Right lobe of liver (tissue), 6 donors: Measurements from ENCODE around the gene SFI1. TPM values are rescaled to one million over a fixed set of nuclear protein-coding genes. Genes with fewer than 3 reads are reported as not detected.

Experiments used
- ATAC-seq, 4 donors: fragments of 200-7000 bp; cut with Tn5 transposase; one replicate each; pipeline ENCODE4 v1.9.1; 2020; ENCODE audit warnings: mild to moderate bottlenecking in 4 of 4, moderate library complexity in 4 of 4
- DNase-seq, 3 donors: peaks; one replicate each; pipeline ENCODE4 v3.0.0-alpha.2; 2020
- H3K27ac ChIP-seq, 3 donors: fragments of 200-600 bp; one replicate each; pipeline ENCODE4 v1.8.0; 2022
- H3K27me3 ChIP-seq, 2 donors: fragments of 200-600 bp; one replicate each; pipeline ENCODE4 v1.8.0; 2022
- H3K36me3 ChIP-seq, 4 donors: fragments of 200-600 bp; sonication (generic) in 1 of 4; one replicate each; pipeline versions ENCODE4 v1.5.1 to v1.8.0; 2017 to 2022; ENCODE audit warnings: control low read depth in 1 of 4
- H3K4me1 ChIP-seq, 4 donors: fragments of 200-600 bp; sonication (generic) in 1 of 4; one replicate each; pipeline versions ENCODE4 v1.5.1 to v1.8.0; 2017 to 2022; ENCODE audit warnings: control low read depth in 1 of 4
- H3K4me3 ChIP-seq, 3 donors: fragments of 200-600 bp; one replicate each; pipeline ENCODE4 v1.8.0; 2022
- H3K9me3 ChIP-seq, 4 donors: fragments of 200-600 bp; sonication (generic) in 1 of 4; one replicate each; pipeline versions ENCODE4 v1.5.1 to v1.8.0; 2017 to 2022; ENCODE audit warnings: control low read depth in 1 of 4
- CTCF ChIP-seq, 4 donors: fragments of 200-600 bp in 3 of 4; fragments of 450-650 bp in 1 of 4; IDR thresholded peaks; one replicate each; pipeline versions ENCODE4 v1.5.1 to v1.8.0; 2016 to 2022; ENCODE audit warnings: antibody characterized with exemption in 4 of 4, mild to moderate bottlenecking in 2 of 4
- POLR2A ChIP-seq: fragments of 450-650 bp; IDR thresholded peaks from one replicate; pipeline ENCODE4 v1.6.1; 2017; ENCODE audit warnings: antibody characterized with exemption, mild to moderate bottlenecking
- WGBS: methylation state at CpG from one replicate; pipeline ENCODE4 v1.1.6; 2018; ENCODE audit warnings: low coverage, low lambda C conversion rate; ENCODE audit not compliant: insufficient coverage; ENCODE audit errors: missing lambda C conversion rate; 5-methylcytosine and 5-hydroxymethylcytosine counted together
- intact Hi-C, 2 donors: fragments of 100-400 bp; cut with DNase I; formaldehyde crosslinking; loops; one replicate each; pipeline versions ENCODE4 v1.11.2 to v1.14.1; 2022
- total RNA-seq, 6 experiments: library from RNA; depleted of rRNA in 2 of 6; stranded (reverse); fragments of >200 nt in 2 of 6; fragmentation: NEBNext Ultra II Directional in 3 of 6; extraction: Animal tissue kit (Norgen Biotek cat#: 25700) in 3 of 6; gene quantifications; one replicate each; pipeline versions ENCODE4 v1.1.0 to v1.2.4, GENCODE V29; 2016 to 2023
- donor health status: DM: no; HTN: yes; CAD: no.
- donor health status: DM: no; HTN: no; CAD: no.
- donor health status: DM: no; HTN: no; CAD: no.
- donor health status: DM: no; HTN: yes; CAD: no.
- donor health status: DM: no; HTN: yes; CAD: no.

Gene SFI1
- total RNA-seq, 6 experiments from 2014 or later, result 7.0 to 14.0 (median 8.7) TPM

DNA sequence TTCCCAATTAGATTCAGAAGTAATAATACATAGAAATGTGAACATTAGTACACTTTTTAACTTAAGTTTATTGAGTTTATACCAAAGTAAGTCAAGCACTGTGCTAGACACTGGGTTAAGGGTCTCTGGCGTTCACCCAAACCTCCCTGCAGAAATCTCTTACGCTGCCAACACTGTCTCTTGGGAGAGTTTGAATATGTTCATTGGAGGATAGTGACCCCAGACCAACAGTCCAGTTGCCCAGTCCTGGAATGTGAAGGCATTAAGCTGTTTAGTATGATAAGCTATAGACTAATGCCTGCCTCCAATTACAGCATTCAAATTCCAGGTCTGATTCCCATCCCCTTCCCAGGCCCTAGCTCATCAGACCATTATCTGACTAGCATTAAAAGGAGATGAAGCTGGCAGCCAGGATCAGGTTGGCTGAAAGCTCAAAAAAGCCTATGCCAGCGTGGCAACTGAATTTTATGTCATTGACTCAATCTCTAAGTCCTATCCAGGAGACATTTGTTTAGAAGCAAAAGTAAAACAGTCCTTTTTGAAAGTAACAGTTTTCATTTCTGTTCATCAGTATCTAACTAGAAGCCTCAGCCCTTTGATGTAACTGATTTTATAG is 77.8 kb downstream of the SFI1 start:
- Histone ChIP-seq H3K9me3 (no peaks in the 10 kb centered on the region), H3K4me1 (no peaks in the 10 kb centered on the region), H3K4me3 (no peak overlapping the region), H3K27me3 (no peaks in the 10 kb centered on the region), H3K36me3 (peaks cover 0 to 6% (median 0%) of the 10 kb centered on the region in 4 donors), H3K27ac (no peak overlapping the region)
- ATAC-seq, result no peak
- intact Hi-C loops, result no loop called here
- WGBS, result 76% methylated on average over 3 of the region's 3 CpGs
- TF ChIP-seq POLR2A (no peak), CTCF (IDR thresholded peaks at IDR 0.05) (no peak)
- DNase-seq, result no peak

- no peak overlapping the region for H3K27ac ChIP-seq
- no peak overlapping the region for H3K4me3 ChIP-seq
- H3K9me3 ChIP-seq, result no peaks in the 10 kb centered on the region
- peaks cover 0 to 6% (median 0%) of the 10 kb centered on the region in 4 donors for H3K36me3 ChIP-seq
- ATAC-seq (no peak), DNase-seq (no peak)
- TF ChIP-seq CTCF (IDR thresholded peaks at IDR 0.05) (no peak), POLR2A (no peak)
- 88% methylated on average over 8 of the region's 8 CpGs for WGBS
- no peaks in the 10 kb centered on the region for H3K27me3 ChIP-seq
- peaks cover 0 to 4% (median 0%) of the 10 kb centered on the region in 4 donors for H3K4me1 ChIP-seq
- intact Hi-C loops, result no loop called here
Observed at GRCh38 chr22:31575190-31575589, 78.9 kb downstream of the SFI1 start.

- H3K27ac ChIP-seq, result no peak overlapping the region
- intact Hi-C loops, result no loop called here
- peaks cover 0 to 6% (median 0%) of the 10 kb centered on the region in 4 donors for H3K36me3 ChIP-seq
- no peaks in the 10 kb centered on the region for H3K27me3 ChIP-seq
- H3K9me3 ChIP-seq, result no peaks in the 10 kb centered on the region
- DNase-seq (no peak), ATAC-seq (no peak)
- no peak overlapping the region for H3K4me3 ChIP-seq
- H3K4me1 ChIP-seq, result peaks cover 0 to 8% (median 0%) of the 10 kb centered on the region in 4 donors
- TF ChIP-seq CTCF (IDR thresholded peaks at IDR 0.05) (no peak), POLR2A (no peak)
- WGBS, result 85% methylated on average over 5 of the region's 5 CpGs
Observed at GRCh38 chr22:31577711-31578110, 81.4 kb downstream of the SFI1 start.

DNA sequence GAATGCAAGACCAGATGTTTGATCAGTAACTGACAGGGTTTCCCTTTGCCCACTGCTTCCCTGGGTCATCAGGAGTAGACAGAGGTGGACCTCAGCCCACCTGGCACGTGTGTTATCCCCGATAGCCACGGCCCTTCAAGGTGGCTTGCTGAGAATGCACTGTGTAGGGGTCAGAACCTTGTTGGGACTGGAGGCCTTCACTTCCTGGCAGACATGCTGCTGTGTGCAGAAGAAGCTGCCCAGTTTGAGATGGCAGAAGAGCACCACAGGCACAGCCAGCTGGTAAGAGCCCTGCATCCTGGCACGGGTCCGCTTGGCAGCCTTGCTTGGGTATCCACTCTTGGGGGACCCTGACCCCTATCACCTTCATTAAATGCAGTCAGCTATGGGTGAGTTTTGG is 81.8 kb downstream of the SFI1 start:
- Histone ChIP-seq H3K4me3 (no peak overlapping the region), H3K27me3 (no peaks in the 10 kb centered on the region), H3K4me1 (peaks cover 0 to 8% (median 0%) of the 10 kb centered on the region in 4 donors), H3K36me3 (peaks cover 0 to 4% (median 0%) of the 10 kb centered on the region in 4 donors), H3K9me3 (no peaks in the 10 kb centered on the region), H3K27ac (no peak overlapping the region)
- TF ChIP-seq CTCF (IDR thresholded peaks at IDR 0.05) (no peak), POLR2A (no peak)
- no CpG with 5 or more reads among the region's 5 CpGs for WGBS
- intact Hi-C loops, result no loop called here
- no peak for ATAC-seq
- DNase-seq, result no peak
